HepG2 (cell line): Measurements from ENCODE around the gene NDUFB10. TPM values are rescaled to one million over a fixed set of nuclear protein-coding genes. Genes with fewer than 3 reads are reported as not detected.
A peak's percentile ranks its signal among the peaks of the same experiment; 100 is the strongest.

Experiments
- ATAC-seq: fragments of 200-7000 bp; cut with Tn5 transposase; 3 replicates; pipeline ENCODE4 v1.9.1; 2020; ENCODE audit warnings: mild to moderate bottlenecking, moderate library complexity
- BruUV-seq: library from RNA; stranded (reverse); fragments of 400-500 nt; replicated peaks from 2 replicates; lab custom pipeline; 2021; lab: Mats Ljungman, UMichigan
- CTCF ChIA-PET: fragments of 300-600 bp; formaldehyde crosslinking; extraction: SDS; loops from one replicate; lab custom pipeline; 2021; ENCODE audit warnings: low total read pairs, inconsistent platforms, low intra/inter-chr PET ratio; lab: Yijun Ruan, JAX
- POLR2A ChIA-PET: fragments of 350-600 bp; sonication (Branson Sonifier 250); formaldehyde crosslinking; loops from one replicate; lab custom pipeline; 2020; ENCODE audit warnings: antibody characterized with exemption, inconsistent platforms; lab: Yijun Ruan, JAX
- DNase-seq: peaks from one replicate; pipeline ENCODE4 v3.0.0-alpha.2; 2015; ENCODE audit warnings: low spot score
- FAIRE-seq: peaks from 3 replicates; lab custom pipeline; 2011; peaks lifted over from hg19 to GRCh38; lab: Jason Lieb, UNC
- H2AFZ ChIP-seq: one replicate; pipeline ENCODE4 v1.6.1; 2011; ENCODE audit warnings: low read length, inconsistent platforms
- H3K27ac ChIP-seq: fragments of 300-600 bp; 3 replicates; pipeline ENCODE4 v1.8.0; 2011; ENCODE audit warnings: mixed run types, mild to moderate bottlenecking, mixed read lengths, low read length, inconsistent platforms; ENCODE audit not compliant: insufficient read depth; ENCODE audit errors: extremely low read length
- H3K27me3 ChIP-seq, 2 experiments: fragments of 200-600 bp in 1 of 2; 2 replicates in 1 of 2; 3 replicates in 1 of 2; pipeline versions ENCODE4 v1.6.0 to v1.8.0; 2011; ENCODE audit warnings: low read length in 2 of 2, mild to moderate bottlenecking in 2 of 2, moderate library complexity in 2 of 2, inconsistent platforms in 1 of 2; ENCODE audit not compliant: insufficient read depth in 2 of 2, control insufficient read depth in 1 of 2
- H3K36me3 ChIP-seq, 2 experiments: fragments of 200-600 bp in 1 of 2; replicated peaks in 1 of 2; 2 replicates in 1 of 2; 3 replicates in 1 of 2; pipeline versions ENCODE4 v1.5.1 to v1.8.0; 2011; ENCODE audit warnings: low read length in 2 of 2, inconsistent platforms in 1 of 2; ENCODE audit not compliant: insufficient read depth in 2 of 2, control insufficient read depth in 1 of 2
- H3K4me1 ChIP-seq: 2 replicates; pipeline ENCODE4 v1.5.1; 2012; ENCODE audit warnings: low read length, inconsistent platforms; ENCODE audit not compliant: insufficient read depth
- H3K4me2 ChIP-seq: 2 replicates; pipeline ENCODE4 v1.6.0; 2011; ENCODE audit warnings: low read depth, low read length, inconsistent platforms
- H3K4me3 ChIP-seq, 3 experiments: fragments of 200-600 bp in 1 of 3; sonication (generic), shearing (Covaris generic) in 1 of 3; replicated peaks in 1 of 3; 2 replicates each; pipeline ENCODE4 v1.5.1; 2011 to 2016; ENCODE audit warnings: low read length in 3 of 3, inconsistent platforms in 2 of 3, low read depth in 2 of 3, mild to moderate bottlenecking in 2 of 3, control low read depth in 1 of 3, mixed read lengths in 1 of 3; ENCODE audit not compliant: insufficient read depth in 1 of 3
- H3K79me2 ChIP-seq: one replicate; pipeline ENCODE4 v1.6.1; 2011; ENCODE audit warnings: low read length, inconsistent platforms; ENCODE audit not compliant: insufficient read depth
- H3K9ac ChIP-seq: 2 replicates; pipeline ENCODE4 v1.6.0; 2011; ENCODE audit warnings: mild to moderate bottlenecking, low read depth, low read length, inconsistent platforms; ENCODE audit not compliant: insufficient read depth
- H3K9me3 ChIP-seq: 2 replicates; pipeline ENCODE4 v1.5.1; 2012; ENCODE audit warnings: mild to moderate bottlenecking, low read length
- H4K20me1 ChIP-seq: 2 replicates; pipeline ENCODE4 v1.6.0; 2011; ENCODE audit warnings: inconsistent platforms, mild to moderate bottlenecking, low read length, moderate library complexity; ENCODE audit not compliant: insufficient read depth
- HNF4G ChIP-seq, 2 experiments: sonication (generic) in 1 of 2; formaldehyde crosslinking in 1 of 2; IDR thresholded peaks; 2 replicates each; pipeline versions ENCODE4 v1.4.0 to v1.6.1; 2011 to 2020; ENCODE audit warnings: borderline replicate concordance in 2 of 2, low read depth in 2 of 2, mild to moderate bottlenecking in 2 of 2, low read length in 1 of 2, missing genetic modification reagents in 1 of 2, moderate library complexity in 1 of 2
- IRF2 ChIP-seq: IDR thresholded peaks from 2 replicates; pipeline ENCODE4 v1.6.1; 2018; ENCODE audit warnings: missing genetic modification reagents, missing compliant biosample characterization
- MEF2D ChIP-seq: sonication (generic); formaldehyde crosslinking; IDR thresholded peaks from 2 replicates; pipeline ENCODE4 v1.5.1; 2020; ENCODE audit warnings: mild to moderate bottlenecking, missing genetic modification reagents
- PHF5A ChIP-seq: IDR thresholded peaks from one replicate; pipeline ENCODE4 v1.6.1; 2018; ENCODE audit warnings: low read depth, missing genetic modification reagents; ENCODE audit not compliant: unreplicated experiment
- RAD21 ChIP-seq: fragments of 450-650 bp; formaldehyde crosslinking; IDR thresholded peaks from 2 replicates; pipeline ENCODE4 v1.5.0; 2020; ENCODE audit warnings: mild to moderate bottlenecking
- RBFOX2 ChIP-seq: fragments of 200-400 bp; formaldehyde crosslinking; IDR thresholded peaks from 2 replicates; pipeline ENCODE4 v1.6.1; 2017; ENCODE audit warnings: low read depth, mild to moderate bottlenecking, low read length
- RFXAP ChIP-seq: sonication (generic); formaldehyde crosslinking; IDR thresholded peaks from 2 replicates; pipeline ENCODE4 v1.4.0; 2020; ENCODE audit warnings: missing genetic modification reagents, borderline replicate concordance
- TCF7L2 ChIP-seq: IDR thresholded peaks from 2 replicates; pipeline ENCODE4 v1.6.1; 2011; ENCODE audit warnings: mild to moderate bottlenecking, low read depth, low read length, moderate library complexity
- THAP7 ChIP-seq: sonication (generic); formaldehyde crosslinking; IDR thresholded peaks from 2 replicates; pipeline ENCODE4 v1.8.1; 2023; ENCODE audit warnings: mild to moderate bottlenecking, missing genetic modification reagents
- ZBTB7B ChIP-seq: sonication (generic); formaldehyde crosslinking; IDR thresholded peaks from 2 replicates; pipeline ENCODE4 v1.4.0; 2020; ENCODE audit warnings: missing genetic modification reagents
- ZHX1 ChIP-seq: sonication (generic); formaldehyde crosslinking; IDR thresholded peaks from 2 replicates; pipeline ENCODE4 v1.8.1; 2022; ENCODE audit warnings: low read depth, mild to moderate bottlenecking, missing genetic modification reagents
- ZNF382 ChIP-seq: sonication (generic); formaldehyde crosslinking; IDR thresholded peaks from 2 replicates; pipeline ENCODE4 v1.5.0; 2020; ENCODE audit warnings: missing genetic modification reagents, mild to moderate bottlenecking, borderline replicate concordance
- ZNF460 ChIP-seq: sonication (generic); formaldehyde crosslinking; IDR thresholded peaks from 2 replicates; pipeline ENCODE4 v1.5.1; 2020; ENCODE audit warnings: missing genetic modification reagents, mild to moderate bottlenecking, borderline replicate concordance
- ZNF770 ChIP-seq: sonication (generic); formaldehyde crosslinking; IDR thresholded peaks from 2 replicates; pipeline ENCODE4 v1.5.0; 2020; ENCODE audit warnings: mild to moderate bottlenecking, missing genetic modification reagents
- ZSCAN5A ChIP-seq: sonication (generic); formaldehyde crosslinking; IDR thresholded peaks from 2 replicates; pipeline ENCODE4 v1.8.0; 2022; ENCODE audit warnings: mild to moderate bottlenecking, missing genetic modification reagents, borderline replicate concordance
- WGBS: methylation state at CpG from one replicate; pipeline ENCODE4 v1.1.6; 2017; ENCODE audit warnings: low lambda C conversion rate; 5-methylcytosine and 5-hydroxymethylcytosine counted together
- in situ Hi-C: cut with HindIII; loops from 2 replicates; pipeline ENCODE4 v1.10.0; 2017; ENCODE audit warnings: low pct_unique_long_range_greater_than_20kb; ENCODE audit not compliant: extremely low pct_ligation_motif_present
- intact Hi-C: fragments of 100-400 bp; cut with micrococcal nuclease; formaldehyde crosslinking; loops from one replicate; pipeline ENCODE4 v1.10.0; 2022; ENCODE audit not compliant: unreplicated experiment
- polyA plus RNA-seq, 8 experiments: library from polyadenylated mRNA; depleted of rRNA in 3 of 8; stranded (reverse) in 7 of 8; unstranded in 1 of 8; fragments of >200 nt; fragmentation: Illumina TruSeq in 4 of 8; extraction: Trizol in 4 of 8; gene quantifications; 2 replicates each; pipeline versions ENCODE4 v1.2.1 to v1.2.3, GENCODE V29; 2011 to 2016; ENCODE audit warnings: low read depth in 4 of 8, missing spikeins in 1 of 8, mixed read lengths in 1 of 8; ENCODE audit not compliant: insufficient read depth in 1 of 8
- total RNA-seq, 5 experiments: library from RNA; depleted of rRNA; stranded (reverse); fragments of >200 nt; fragmentation: Illumina TruSeq; extraction: Trizol; gene quantifications; 2 replicates each; pipeline ENCODE4 v1.2.3, GENCODE V29; 2016; ENCODE audit warnings: low read depth in 1 of 5
- TF ChIP-seq, protein P1 (sequence below): sonication (generic); formaldehyde crosslinking; IDR thresholded peaks from 2 replicates; pipeline ENCODE4 v1.4.0; 2020; ENCODE audit warnings: missing genetic modification reagents

NDUFB10 gene
- total and polyA plus RNA-seq, 2 of the 13 experiments (the other 11 are each of a cell fraction or from before 2014, with no cell fraction given), result 68.6 to 157 TPM

DNA sequence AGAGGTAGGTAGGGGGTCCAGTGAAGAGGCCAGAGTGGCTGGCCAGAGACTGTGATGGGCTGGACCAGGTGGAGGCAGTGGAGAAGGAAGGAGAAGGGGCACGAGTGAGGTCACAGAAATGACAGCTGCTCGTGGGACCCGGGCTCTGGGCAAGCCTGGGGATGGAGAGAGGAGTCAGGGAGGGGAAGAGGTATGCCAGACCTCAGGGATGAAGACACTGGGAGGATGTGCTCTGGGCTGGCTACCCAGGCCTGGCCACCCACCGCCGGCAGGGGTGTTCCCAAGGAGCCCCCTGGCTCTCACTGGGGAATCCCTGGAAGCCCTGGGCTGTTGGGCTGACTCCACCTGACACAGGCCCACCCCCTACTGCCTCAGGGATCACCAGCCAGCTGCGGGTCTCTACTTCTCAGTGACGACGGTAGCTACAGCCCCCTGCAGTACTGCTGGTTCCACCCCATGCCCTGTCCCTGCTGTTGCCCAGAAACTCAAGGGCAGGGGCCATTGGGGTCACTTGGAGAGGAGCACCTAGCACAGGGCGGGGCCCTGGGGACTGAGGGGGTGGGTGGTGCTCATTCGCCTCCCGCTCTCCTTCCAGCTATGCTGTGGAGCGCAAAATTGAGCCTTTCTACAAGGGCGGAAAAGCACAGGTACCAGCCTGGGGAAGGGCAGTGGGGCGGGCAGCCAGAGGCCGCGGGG lies 14.3 kb downstream of the NDUFB10 start:
- Histone ChIP-seq H3K79me2 (peaks cover 14% of the 10 kb centered on the region), H3K4me3 (peak overlapping the region in 2 of 3 experiments; percentile 5 to 16; a peak in 2 of 6 replicates), H2AFZ (no peak overlapping the region), H3K9ac (peak overlapping the region; percentile 15; the same call in 1 of the 2 replicates), H3K27ac (no peak overlapping the region), H3K9me3 (no peaks in the 10 kb centered on the region), H3K4me2 (peak overlapping the region; percentile 99; the same call in 1 of the 2 replicates), H3K4me1 (peaks cover 21% of the 10 kb centered on the region), H3K27me3 (no peaks in the 10 kb centered on the region), H4K20me1 (no peaks in the 10 kb centered on the region), H3K36me3 (peaks cover 21 to 33% of the 10 kb centered on the region in 2 experiments; a peak in 3 of 5 replicates)
- no peak for ATAC-seq
- intact Hi-C loops, result no loop called here
- 94% methylated on average over 13 of the region's 16 CpGs for WGBS
- in situ Hi-C loops, result no loop called here
- CTCF ChIA-PET, result no interaction called here
- POLR2A ChIA-PET, result no interaction called here
- FAIRE-seq, result no peak
- no peak for DNase-seq
- no TSS peak for BruUV-seq
- TF ChIP-seq RBFOX2 (no peak), ZNF460 (CRISPR knock-in tag) (no peak), PHF5A (CRISPR knock-in tag) (no peak), HNF4G (IDR thresholded peaks at IDR 0.05; ENCODE audit: borderline replicate concordance, low read depth, low read length) (no peak), HNF4G (CRISPR knock-in tag; IDR thresholded peaks at IDR 0.05; ENCODE audit: borderline replicate concordance, low read depth) (no peak), ZHX1 (CRISPR knock-in tag) (no peak), ZNF382 (CRISPR knock-in tag) (no peak), MEF2D (no peak), RFXAP (CRISPR knock-in tag) (no peak), RAD21 (CRISPR knock-in tag) (no peak), TCF7L2 (no peak), IRF2 (CRISPR knock-in tag) (no peak), ZSCAN5A (CRISPR knock-in tag) (no peak), ZNF770 (CRISPR knock-in tag) (no peak), ZBTB7B (no peak), THAP7 (CRISPR knock-in tag) (no peak)
- TF ChIP-seq, protein P1, sequence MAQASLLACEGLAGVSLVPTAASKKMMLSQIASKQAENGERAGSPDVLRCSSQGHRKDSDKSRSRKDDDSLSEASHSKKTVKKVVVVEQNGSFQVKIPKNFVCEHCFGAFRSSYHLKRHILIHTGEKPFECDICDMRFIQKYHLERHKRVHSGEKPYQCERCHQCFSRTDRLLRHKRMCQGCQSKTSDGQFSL, result no peak
